Coronary artery (tissue), 2 donors: Measurements from ENCODE around the gene ZNF609.

Experiments
- DNase-seq: peaks from one replicate; pipeline ENCODE4 v3.0.0-alpha.2; 2017; ENCODE audit warnings: low spot score
- H3K27ac ChIP-seq, 2 donors: fragments of 200-600 bp; sonication (generic); one replicate each; pipeline ENCODE4 v1.5.1; 2016 to 2019
- H3K4me3 ChIP-seq: fragments of 200-600 bp; sonication (generic); 2 replicates; pipeline ENCODE4 v1.5.1; 2016; ENCODE audit warnings: mild to moderate bottlenecking, moderate library complexity
- CTCF ChIP-seq: fragments of 200-600 bp; sonication (generic); IDR thresholded peaks from one replicate; pipeline ENCODE4 v1.5.1; 2019; ENCODE audit warnings: antibody characterized with exemption

The ZNF609 gene

GRCh38 chr15:64524778-64525177 lies 64.4 kb downstream of the ZNF609 start:
- no peak for TF ChIP-seq CTCF
- Histone ChIP-seq H3K4me3 (no peak overlapping the region), H3K27ac (no peak overlapping the region)
- DNase-seq: no peak

DNA sequence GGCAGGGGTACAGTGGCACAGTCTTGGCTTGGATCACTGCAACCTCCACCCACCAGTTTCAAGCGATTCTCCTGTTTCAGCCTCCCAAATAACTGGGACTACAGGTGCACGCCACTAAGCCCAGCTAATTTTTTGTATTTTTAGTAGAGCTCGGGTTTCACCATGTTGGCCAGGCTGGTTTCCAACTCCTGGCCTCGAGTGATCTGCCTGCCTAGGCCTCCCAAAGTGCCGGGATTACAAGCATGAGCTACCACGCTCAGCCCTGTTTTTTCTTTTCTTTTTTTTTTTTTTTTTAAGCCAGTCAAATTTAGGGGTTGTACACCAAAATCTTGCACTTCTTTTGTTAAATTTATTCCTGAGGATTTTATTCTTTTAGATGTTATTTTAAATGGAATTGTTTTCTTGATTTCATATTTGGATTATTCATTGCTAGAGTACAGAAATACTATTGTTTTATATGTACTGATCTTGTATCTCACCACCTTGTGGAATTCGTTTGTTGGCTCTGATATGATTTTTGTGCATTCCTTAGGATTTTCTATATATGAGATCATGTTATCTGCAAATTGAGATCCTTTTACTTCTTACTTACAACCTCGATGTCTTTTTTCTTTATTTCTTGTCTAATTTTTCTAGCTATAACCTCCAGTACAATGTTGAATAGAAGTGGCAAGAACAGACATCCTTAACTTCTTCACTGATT lies 65.6 kb downstream of the ZNF609 start:
- no peak for TF ChIP-seq CTCF
- no peak overlapping the region for H3K27ac ChIP-seq
- H3K4me3 ChIP-seq: no peak overlapping the region
- no peak for DNase-seq

DNA sequence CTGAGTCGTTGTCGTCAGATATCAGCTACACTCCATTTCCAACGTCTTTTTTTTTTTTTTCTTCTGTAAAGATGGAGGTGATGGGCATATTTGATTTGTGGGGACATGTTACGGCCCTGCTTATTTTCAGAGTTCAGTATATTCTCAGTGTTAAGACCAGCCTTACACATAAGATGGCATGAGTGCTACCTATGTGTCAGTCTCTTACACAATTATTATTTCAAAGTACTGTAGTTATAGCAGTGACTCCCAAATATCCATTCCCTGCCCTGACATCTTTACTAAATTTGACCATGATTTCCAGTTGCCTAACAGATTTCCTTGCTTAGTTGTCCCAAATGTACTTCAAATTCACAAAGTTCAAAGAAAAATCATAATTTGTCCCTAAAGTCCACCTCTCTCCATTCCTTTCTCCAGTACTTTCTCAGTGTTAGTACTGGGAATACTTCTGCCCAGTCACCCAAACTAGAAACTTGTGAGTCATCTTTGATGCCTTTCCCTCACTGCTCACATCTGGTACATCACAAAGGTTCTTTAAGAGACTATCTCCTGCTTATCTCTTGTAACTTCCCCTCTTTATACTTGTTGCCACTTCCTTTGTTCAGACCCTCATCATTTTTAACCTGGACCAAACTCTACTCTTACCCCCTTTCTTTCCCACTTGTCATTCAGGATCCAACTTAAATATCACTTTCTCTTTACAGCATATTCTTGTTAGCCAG lies 67.0 kb downstream of the ZNF609 start:
- no peak for DNase-seq
- TF ChIP-seq CTCF: no peak
- no peak overlapping the region for H3K27ac ChIP-seq
- H3K4me3 ChIP-seq: no peak overlapping the region

GRCh38 chr15:64528871-64529270 lies 68.5 kb downstream of the ZNF609 start:
- DNase-seq: no peak
- Histone ChIP-seq H3K4me3 (no peak overlapping the region), H3K27ac (no peak overlapping the region)
- TF ChIP-seq CTCF: no peak

DNA sequence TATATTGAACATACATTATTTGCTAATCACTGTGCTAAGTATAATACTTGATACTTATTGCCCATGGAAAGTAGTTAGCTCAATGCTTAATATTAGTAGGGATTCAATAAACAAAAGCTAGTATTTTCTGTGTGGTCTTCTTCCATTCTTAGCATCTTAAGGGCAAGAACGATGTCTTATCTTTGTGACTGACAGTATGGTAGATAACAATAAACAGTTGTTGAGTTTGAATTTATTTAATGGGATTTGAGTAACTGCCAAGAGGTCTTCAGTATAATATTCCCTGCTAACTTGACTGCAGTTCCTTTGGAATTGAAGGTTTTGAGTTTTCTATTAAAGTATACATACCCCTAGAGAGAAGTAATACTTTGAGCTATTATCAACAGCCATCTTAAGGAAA lies 70.1 kb downstream of the ZNF609 start:
- no peak for TF ChIP-seq CTCF
- no peak overlapping the region for H3K4me3 ChIP-seq
- DNase-seq: no peak
- no peak overlapping the region for H3K27ac ChIP-seq

GRCh38 chr15:64530918-64531317 lies 70.5 kb downstream of the ZNF609 start:
- Histone ChIP-seq H3K27ac (no peak overlapping the region), H3K4me3 (no peak overlapping the region)
- no peak for DNase-seq
- TF ChIP-seq CTCF: no peak
